Astrocyte of the cerebellum (primary cell): Measurements from ENCODE around the gene KCNIP4.

Experiments used
- DNase-seq: peaks from one replicate; pipeline ENCODE4 v3.0.0-alpha.2; 2011; ENCODE audit warnings: low read depth
- H3K4me3 ChIP-seq: 2 replicates; pipeline ENCODE4 v1.5.1; 2011; ENCODE audit warnings: mild to moderate bottlenecking, low read depth, low read length, moderate library complexity
- in situ Hi-C: cut with HindIII; loops from 2 replicates; pipeline ENCODE4 v1.10.0; 2017; ENCODE audit warnings: low sequenced_read_pairs
- TF ChIP-seq, protein P1 (sequence below): IDR thresholded peaks from 2 replicates; pipeline ENCODE4 v1.5.1; 2012; ENCODE audit warnings: low read length, low read depth, moderate library complexity, mild to moderate bottlenecking; ENCODE audit errors: missing control alignments

KCNIP4 gene

GRCh38 chr4:21769404-21770147 is 179.0 kb downstream of the KCNIP4 start:
- in situ Hi-C loops = no loop called here
- peak; percentile 31 for DNase-seq

DNA sequence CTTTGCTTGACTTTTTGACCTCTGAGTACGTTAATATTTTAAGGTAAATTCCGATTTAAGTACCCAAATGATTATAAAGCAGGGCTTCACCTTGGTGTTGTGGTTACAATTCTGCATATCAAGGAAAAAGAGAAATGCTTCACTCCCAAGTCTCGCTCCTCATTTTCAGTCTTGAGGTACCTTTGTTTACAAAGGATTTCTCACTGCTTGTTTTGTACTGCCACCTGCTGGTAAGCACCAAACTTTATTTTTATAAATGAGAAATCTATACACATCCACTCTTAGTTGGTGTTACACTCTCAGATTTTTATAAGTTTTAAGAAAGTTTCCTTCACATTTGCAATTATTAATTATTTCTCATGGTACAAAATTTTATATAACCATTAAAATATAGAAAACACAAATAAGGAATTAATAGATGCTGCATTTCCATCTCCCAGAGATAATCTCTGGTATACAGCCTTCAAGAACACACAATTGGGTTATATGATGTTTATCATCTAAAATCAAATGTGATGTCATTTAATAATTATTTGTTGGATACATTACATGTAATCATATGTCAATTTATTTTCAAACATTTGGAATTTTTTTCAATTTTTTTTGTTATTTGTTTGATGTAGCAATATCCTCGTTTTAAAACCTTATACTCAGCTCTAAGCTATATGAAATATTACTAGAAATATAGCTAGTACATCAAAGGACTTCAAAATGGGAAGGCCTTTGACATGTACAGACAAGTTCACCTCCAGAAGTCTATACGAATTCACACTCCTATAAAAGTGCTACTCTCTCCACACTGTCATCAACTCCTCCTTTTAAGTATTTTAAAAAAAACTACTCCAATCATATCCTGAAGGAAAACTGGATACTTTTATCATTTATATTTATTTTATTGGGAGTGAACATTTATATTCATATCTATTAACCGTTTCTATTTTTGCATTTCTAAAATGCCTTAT is 179.9 kb downstream of the KCNIP4 start:
- H3K4me3 ChIP-seq = no peak overlapping the region
- TF ChIP-seq, protein P1, sequence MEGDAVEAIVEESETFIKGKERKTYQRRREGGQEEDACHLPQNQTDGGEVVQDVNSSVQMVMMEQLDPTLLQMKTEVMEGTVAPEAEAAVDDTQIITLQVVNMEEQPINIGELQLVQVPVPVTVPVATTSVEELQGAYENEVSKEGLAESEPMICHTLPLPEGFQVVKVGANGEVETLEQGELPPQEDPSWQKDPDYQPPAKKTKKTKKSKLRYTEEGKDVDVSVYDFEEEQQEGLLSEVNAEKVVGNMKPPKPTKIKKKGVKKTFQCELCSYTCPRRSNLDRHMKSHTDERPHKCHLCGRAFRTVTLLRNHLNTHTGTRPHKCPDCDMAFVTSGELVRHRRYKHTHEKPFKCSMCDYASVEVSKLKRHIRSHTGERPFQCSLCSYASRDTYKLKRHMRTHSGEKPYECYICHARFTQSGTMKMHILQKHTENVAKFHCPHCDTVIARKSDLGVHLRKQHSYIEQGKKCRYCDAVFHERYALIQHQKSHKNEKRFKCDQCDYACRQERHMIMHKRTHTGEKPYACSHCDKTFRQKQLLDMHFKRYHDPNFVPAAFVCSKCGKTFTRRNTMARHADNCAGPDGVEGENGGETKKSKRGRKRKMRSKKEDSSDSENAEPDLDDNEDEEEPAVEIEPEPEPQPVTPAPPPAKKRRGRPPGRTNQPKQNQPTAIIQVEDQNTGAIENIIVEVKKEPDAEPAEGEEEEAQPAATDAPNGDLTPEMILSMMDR = peak; percentile 62
- peak; percentile 34 for DNase-seq

More at GRCh38 chr4:21769404-21770147, 179.0 kb downstream of the KCNIP4 start:
- no peak overlapping the region for H3K4me3 ChIP-seq
- TF ChIP-seq, protein P1 = no peak

DNA sequence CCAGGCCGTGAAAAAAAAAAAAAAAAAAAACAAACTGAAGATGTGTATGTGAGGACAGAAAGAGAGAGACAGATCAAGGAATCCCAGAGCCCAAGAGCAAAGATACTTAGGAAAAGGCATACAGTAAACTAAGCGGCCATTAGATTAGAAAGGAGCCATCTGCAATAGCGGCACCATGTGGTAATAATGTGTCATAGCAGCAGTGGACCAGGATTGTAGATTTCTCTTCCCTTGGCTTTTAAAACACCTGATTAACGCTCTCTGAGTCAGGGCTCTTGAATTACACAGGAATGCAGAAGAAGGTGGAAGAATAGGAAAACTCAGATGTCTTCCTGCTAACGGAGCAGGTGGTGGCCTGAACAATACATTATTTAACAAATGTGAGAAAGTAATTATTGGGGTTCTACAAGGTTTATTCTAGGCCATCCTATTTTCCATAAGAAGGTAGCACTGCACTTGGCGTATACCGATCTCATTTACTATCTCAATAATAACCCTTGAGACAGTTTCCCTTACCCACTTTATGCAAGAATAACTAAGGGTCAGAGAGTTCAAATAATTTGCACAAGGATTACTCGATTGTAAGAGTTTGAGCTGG is 182.7 kb downstream of the KCNIP4 start:
- in situ Hi-C loops = no loop called here
- H3K4me3 ChIP-seq = no peak overlapping the region
- TF ChIP-seq, protein P1 = peak; percentile 91
- peak; percentile 47 for DNase-seq

More for the DNA sequence above, 179.9 kb downstream of the KCNIP4 start:
- in situ Hi-C loops = no loop called here

GRCh38 chr4:21763855-21764254 is 184.7 kb downstream of the KCNIP4 start:
- in situ Hi-C loops = no loop called here
- TF ChIP-seq, protein P1 = no peak
- no peak for DNase-seq
- H3K4me3 ChIP-seq = no peak overlapping the region

- no peak for DNase-seq
- in situ Hi-C loops = no loop called here
- TF ChIP-seq, protein P1 = no peak
- H3K4me3 ChIP-seq = no peak overlapping the region
These were observed 191.3 kb downstream of the KCNIP4 start for GRCh38 chr4:21757248-21757647.

GRCh38 chr4:21753084-21753760 is 195.3 kb downstream of the KCNIP4 start:
- TF ChIP-seq, protein P1 = no peak
- in situ Hi-C loops = no loop called here
- no peak for DNase-seq

More at GRCh38 chr4:21753084-21753760, 195.3 kb downstream of the KCNIP4 start:
- H3K4me3 ChIP-seq = no peak overlapping the region
